Measurements from ENCODE around the gene GABARAP. TPM values are rescaled to one million over a fixed set of nuclear protein-coding genes. Genes with fewer than 3 reads are reported as not detected.

GABARAP gene
- total and polyA plus RNA-seq, 2 of the 4 experiments (the other 2 are of a cell fraction): 77.8 to 780 TPM

DNA sequence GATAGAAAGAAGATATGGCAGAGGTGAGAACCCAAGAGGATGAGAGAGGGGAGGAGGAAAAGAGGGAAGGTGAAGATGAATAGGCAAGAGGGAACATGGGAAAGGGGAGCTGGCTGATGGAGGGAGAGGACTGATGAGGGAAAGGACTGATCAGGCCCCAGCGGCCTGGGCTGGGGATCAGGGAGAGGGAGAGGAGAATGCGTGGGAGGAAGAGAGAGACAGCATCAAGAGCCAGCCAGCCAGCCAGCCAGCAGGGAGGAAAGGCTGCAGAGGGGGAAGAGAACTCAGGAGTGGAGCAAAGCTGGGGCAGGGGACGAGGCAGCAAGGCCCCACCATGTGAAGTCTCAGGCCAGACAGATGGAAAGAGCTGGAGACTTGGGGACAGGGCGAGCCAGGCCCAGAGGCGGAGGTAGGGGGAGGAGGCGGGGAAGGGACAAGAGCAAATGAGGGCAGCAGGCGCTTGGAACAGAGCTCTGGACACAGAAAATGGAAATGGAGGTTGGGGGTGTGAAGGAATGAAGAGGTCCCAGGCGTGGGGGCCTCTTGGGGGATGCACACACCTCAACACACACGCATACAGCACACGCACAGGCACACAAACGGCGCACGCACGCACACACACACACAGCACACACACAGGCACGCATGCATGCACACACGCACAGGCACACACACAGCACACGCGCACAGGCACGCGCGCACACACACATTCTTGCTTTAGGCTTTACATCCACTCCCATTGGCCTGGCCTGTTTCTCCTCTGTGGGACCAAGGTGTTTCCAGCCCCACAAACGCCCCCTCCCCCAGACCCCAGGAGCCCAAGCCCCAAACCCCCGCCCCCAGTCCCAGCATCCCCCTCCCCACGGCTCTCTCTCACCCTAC, 34.9 kb downstream of the GABARAP start:
- peak overlapping the region; percentile 70; the same call in 1 of the 2 replicates for H2AK5ac ChIP-seq (ENCODE audit: low read depth, low read length)
- no TSS peak for BruUV-seq (replicated peaks)
- no peaks in the 10 kb centered on the region for H3K27me3 ChIP-seq (ENCODE audit: control insufficient read depth, insufficient read depth, low read length)
- H2BK15ac ChIP-seq (ENCODE audit: low read depth, low read length): no peak overlapping the region
- no peak overlapping the region for H3K4me2 ChIP-seq (ENCODE audit: low read depth, low read length)
- DNase-seq: peak; percentile 33
- POLR2A ChIA-PET (ENCODE audit: unreplicated experiment): no interaction called here
- H4K5ac ChIP-seq (ENCODE audit: low read depth, low read length): no peak overlapping the region
- H3K9me3 ChIP-seq (ENCODE audit: control insufficient read depth, insufficient read depth, low read length): no peaks in the 10 kb centered on the region
- WGBS, 2 experiments (ENCODE audit: extremely low coverage in 2 of 2, insufficient read length in 1 of 2): 81% methylated on average over 6 of the region's 24 CpGs; no CpG with 5 or more reads in 1 of the 2 experiments
- H3K9ac ChIP-seq (ENCODE audit: low read depth, low read length): no peak overlapping the region
- in situ Hi-C loops (cut with MboI; ENCODE audit: low sequenced_read_pairs): no loop called here
- H4K8ac ChIP-seq (ENCODE audit: low read depth in 2 of 2, low read length in 2 of 2): no peak overlapping the region
- H3K9me1 ChIP-seq (ENCODE audit: insufficient read depth, low read length): peaks cover 13% of the 10 kb centered on the region
- no peak overlapping the region for H2BK20ac ChIP-seq (ENCODE audit: low read depth, low read length)
- CTCF ChIA-PET: no interaction called here
- no peak overlapping the region for H3K23ac ChIP-seq (ENCODE audit: low read depth, low read length)
- peak overlapping the region; percentile 26 for H2AFZ ChIP-seq (replicated peaks; ENCODE audit: low read length, poor library complexity)
- H3K4me1 ChIP-seq (ENCODE audit: control insufficient read depth, insufficient read depth, low read length): peaks cover 9% of the 10 kb centered on the region
- dilution Hi-C loops (cut with HindIII; ENCODE audit: low sequenced_read_pairs, unreplicated experiment): no loop called here
- no peak overlapping the region for H3K56ac ChIP-seq (ENCODE audit: extremely low read depth, insufficient read depth, low read length)
- no peak overlapping the region for H3K18ac ChIP-seq (ENCODE audit: low read depth, low read length)
- H2BK5ac ChIP-seq (ENCODE audit: low read depth, low read length, poor library complexity, severe bottlenecking): no peak overlapping the region
- H2BK120ac ChIP-seq (ENCODE audit: low read depth, low read length): no peak overlapping the region
- intact Hi-C loops (cut with micrococcal nuclease): no loop called here
- H3K4me3 ChIP-seq (ENCODE audit: insufficient read depth, low read depth, low read length): no peak overlapping the region
- H3K79me1 ChIP-seq (ENCODE audit: low read depth in 1 of 2, low read length in 2 of 2): peaks cover 13 to 89% of the 10 kb centered on the region in 2 experiments
- H2AK9ac ChIP-seq (replicated peaks; ENCODE audit: low read depth, low read length, poor library complexity): no peak overlapping the region
- no peak overlapping the region for H3K4ac ChIP-seq (ENCODE audit: low read depth, low read length)
- peaks cover 61% of the 10 kb centered on the region for H4K20me1 ChIP-seq (ENCODE audit: insufficient read depth, low read length)
- H3K14ac ChIP-seq (replicated peaks; ENCODE audit: low read depth, low read length): no peak overlapping the region
- peaks cover 17% of the 10 kb centered on the region for H3K36me3 ChIP-seq (ENCODE audit: control insufficient read depth, insufficient read depth, low read length)
- no peak overlapping the region for H4K91ac ChIP-seq (ENCODE audit: insufficient read depth, low read depth, low read length)
- no peak overlapping the region for H3K27ac ChIP-seq (ENCODE audit: insufficient read depth, low read length)
- peak; percentile 12; the same call in 1 of the 2 replicates for ATAC-seq (ENCODE audit: low read depth)
- TF ChIP-seq CEBPB (IDR thresholded peaks at IDR 0.05; ENCODE audit: low read depth, low read length): no peak
- no peak for TF ChIP-seq POLR2A (IDR thresholded peaks at IDR 0.05; ENCODE audit: low read depth, low read length)
- no peak for TF ChIP-seq NFE2L2 (IDR thresholded peaks at IDR 0.05; ENCODE audit: low read depth, low read length)
- TF ChIP-seq RAD21 (IDR thresholded peaks at IDR 0.05; ENCODE audit: low read length): no peak
- TF ChIP-seq, protein P1, sequence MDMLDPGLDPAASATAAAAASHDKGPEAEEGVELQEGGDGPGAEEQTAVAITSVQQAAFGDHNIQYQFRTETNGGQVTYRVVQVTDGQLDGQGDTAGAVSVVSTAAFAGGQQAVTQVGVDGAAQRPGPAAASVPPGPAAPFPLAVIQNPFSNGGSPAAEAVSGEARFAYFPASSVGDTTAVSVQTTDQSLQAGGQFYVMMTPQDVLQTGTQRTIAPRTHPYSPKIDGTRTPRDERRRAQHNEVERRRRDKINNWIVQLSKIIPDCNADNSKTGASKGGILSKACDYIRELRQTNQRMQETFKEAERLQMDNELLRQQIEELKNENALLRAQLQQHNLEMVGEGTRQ (IDR thresholded peaks at IDR 0.05; ENCODE audit: low read depth, low read length): no peak
- TF ChIP-seq CHD1 (IDR thresholded peaks at IDR 0.05; ENCODE audit: low read depth, low read length): no peak
- no peak for TF ChIP-seq FOS (IDR thresholded peaks at IDR 0.05; ENCODE audit: low read depth, low read length)
- no peak for TF ChIP-seq ELK1 (IDR thresholded peaks at IDR 0.05; ENCODE audit: borderline replicate concordance, low read depth, low read length)
- no peak for TF ChIP-seq BHLHE40 (IDR thresholded peaks at IDR 0.05; ENCODE audit: low read depth, low read length)
- TF ChIP-seq RCOR1 (IDR thresholded peaks at IDR 0.05; ENCODE audit: insufficient replicate concordance, low read length): no peak
- no peak for TF ChIP-seq SMC3 (IDR thresholded peaks at IDR 0.05; ENCODE audit: low read depth, low read length)
- no peak for TF ChIP-seq CTCF (conservative IDR thresholded peaks at IDR 0.05; ENCODE audit: low read depth, low read length)
- no peak for TF ChIP-seq MAFK (IDR thresholded peaks at IDR 0.05; ENCODE audit: low read depth, low read length)
- TF ChIP-seq MXI1 (IDR thresholded peaks at IDR 0.05; ENCODE audit: borderline replicate concordance, low read depth, low read length): no peak
- no peak for TF ChIP-seq MAZ (IDR thresholded peaks at IDR 0.05; ENCODE audit: borderline replicate concordance, low read depth, low read length)

Measured in IMR-90 (cell line).